GM19452 (cell line): ENCODE results near the gene PUM1.

Experiments used
- ATAC-seq: cut with Tn5 transposase; IDR thresholded peaks from one replicate; pipeline ENCODE4 v1.9.1; 2021; ENCODE audit not compliant: unreplicated experiment

Gene PUM1

GRCh38 chr1:30908316-30908695, 157.2 kb downstream of the PUM1 start:
- ATAC-seq, result no peak

DNA sequence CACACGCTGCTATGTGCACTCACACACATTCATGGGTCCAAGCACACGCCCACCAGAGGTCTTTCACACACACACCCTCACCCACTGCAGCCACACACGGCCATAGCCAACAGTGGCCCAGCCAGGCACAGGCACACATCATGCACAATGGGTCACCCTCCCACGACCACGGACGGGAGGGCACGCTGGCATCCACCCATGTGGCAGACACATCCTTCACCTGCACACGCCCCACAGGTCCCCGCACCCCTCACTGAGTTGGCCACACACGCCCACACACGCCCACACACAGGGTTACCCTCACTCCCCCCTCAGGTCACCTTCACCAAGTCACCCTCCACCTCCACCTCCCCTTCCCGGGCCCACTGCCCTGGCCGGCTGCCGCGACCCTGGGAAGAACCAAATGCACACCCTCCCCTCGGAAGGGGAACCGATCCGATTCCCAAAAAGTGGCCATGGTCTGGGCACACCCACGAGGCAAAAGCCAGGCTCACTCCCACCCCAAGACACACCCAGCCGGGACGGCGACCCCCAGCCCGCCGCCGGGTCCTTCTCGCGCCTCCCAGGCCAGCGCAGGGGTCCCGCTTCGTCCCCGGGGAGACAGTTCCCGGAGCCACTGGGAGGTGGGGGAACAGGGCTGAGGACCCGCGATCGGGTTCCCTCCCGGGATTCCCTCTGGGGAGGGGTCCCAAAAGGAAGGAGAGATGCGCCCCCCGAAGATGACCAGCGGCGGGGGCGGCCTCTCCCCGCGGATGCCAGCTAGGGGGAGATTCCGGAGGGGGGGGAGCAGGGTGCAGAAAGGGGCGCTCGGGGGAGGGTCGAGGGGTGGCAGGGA, 157.8 kb downstream of the PUM1 start:
- no peak for ATAC-seq

GRCh38 chr1:30906631-30907441, 158.7 kb downstream of the PUM1 start:
- no peak for ATAC-seq

- ATAC-seq, result no peak
Measured at GRCh38 chr1:30905916-30906620, 159.4 kb downstream of the PUM1 start.

GRCh38 chr1:30905403-30905802, 160.1 kb downstream of the PUM1 start:
- ATAC-seq, result no peak

- ATAC-seq, result no peak
Measured at GRCh38 chr1:30904962-30905335, 160.6 kb downstream of the PUM1 start.

DNA sequence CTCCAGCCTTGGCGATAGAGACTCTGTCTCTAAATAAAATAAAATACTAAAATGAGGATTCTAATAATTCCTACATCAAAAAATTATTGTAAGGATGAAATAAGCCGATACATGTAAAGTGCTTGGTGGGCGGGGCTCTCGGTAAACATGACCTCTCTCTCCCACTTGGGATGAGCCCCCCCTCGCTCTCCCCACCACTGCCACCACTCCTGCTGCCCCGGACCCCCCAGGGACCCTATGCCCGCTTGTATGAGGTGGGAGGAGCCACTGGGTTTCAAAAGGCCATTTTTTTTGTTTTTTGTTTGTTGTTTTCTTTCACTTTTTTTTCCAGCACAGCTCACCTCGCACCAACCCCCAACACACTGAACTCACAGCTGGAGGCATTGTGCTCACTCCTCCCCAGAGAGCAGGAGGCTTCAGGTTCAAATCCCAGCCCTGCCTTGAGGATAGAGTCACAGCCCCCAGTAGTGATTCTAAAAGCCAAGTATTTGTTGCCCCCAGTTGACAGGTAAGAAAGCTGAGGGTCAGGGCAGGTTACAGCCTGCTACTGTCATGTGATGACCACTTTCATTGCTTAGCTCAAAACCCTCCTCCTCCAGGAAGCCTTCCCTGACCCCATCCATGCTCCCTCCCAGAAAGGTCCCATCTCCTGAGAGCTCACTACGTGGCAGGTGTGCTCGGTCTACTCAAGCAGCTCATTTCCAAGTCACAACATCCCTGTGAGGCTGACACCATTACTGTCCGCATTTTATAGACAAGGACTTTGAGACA, 161.1 kb downstream of the PUM1 start:
- ATAC-seq, result no peak

DNA sequence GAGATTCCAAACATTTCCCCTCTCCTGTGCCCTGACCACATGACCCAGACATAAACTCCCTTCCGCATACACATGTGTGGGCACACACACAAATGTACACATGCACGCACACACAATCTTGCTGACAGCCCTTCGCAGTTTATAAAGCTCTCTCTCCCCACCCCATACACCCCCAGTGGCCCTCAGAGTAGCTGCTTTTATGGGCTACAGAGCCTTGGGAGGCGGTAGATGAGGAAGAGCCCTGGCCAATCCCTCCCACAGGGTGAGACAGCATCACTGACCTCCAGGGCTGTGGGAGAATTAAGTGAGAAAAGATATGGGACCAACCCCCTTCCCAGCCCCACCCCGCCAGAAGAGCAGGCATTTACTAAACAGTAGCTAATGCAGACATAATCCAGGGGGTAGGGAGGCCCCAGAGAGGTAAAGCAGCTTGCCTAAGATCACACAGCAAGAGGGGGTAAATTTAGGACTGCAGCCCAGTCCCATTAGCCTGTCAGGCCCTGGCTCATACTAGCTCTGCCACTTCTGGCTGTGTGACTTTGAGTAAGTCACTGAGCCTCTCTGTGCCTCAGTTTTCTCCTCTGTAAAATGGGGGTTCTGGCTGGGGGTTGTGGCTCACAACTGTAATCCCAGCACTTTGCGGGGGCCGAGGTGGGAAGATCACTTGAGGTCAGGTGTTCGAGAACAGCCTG, 162.0 kb downstream of the PUM1 start:
- ATAC-seq, result no peak

GRCh38 chr1:30902593-30903290, 162.8 kb downstream of the PUM1 start:
- no peak for ATAC-seq

- no peak for ATAC-seq
Measured at GRCh38 chr1:30901798-30902581, 163.5 kb downstream of the PUM1 start.

GRCh38 chr1:30900931-30901560, 164.5 kb downstream of the PUM1 start:
- no peak for ATAC-seq

DNA sequence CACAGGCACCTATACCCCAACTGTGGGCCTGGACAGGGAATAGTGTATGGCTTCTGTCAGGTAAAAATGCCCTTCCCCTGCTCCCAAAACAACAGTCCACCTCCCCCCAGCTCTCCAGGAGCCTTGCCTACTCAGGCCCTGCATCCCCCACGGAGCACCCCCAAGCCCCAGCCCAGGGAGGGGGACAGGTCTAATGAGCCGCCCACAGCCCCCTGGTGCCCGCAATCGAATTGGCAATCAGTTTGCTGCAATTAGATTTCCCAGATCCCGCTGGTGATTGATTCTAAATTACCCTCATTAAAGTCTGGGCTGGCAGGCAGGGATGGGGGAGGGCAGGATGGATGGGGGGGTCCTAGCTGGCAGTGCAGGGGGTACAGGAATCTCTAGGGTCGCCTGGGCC, 165.0 kb downstream of the PUM1 start:
- no peak for ATAC-seq

GRCh38 chr1:30899577-30900389, 165.7 kb downstream of the PUM1 start:
- no peak for ATAC-seq

GRCh38 chr1:30898031-30898815, 167.3 kb downstream of the PUM1 start:
- ATAC-seq, result no peak

DNA sequence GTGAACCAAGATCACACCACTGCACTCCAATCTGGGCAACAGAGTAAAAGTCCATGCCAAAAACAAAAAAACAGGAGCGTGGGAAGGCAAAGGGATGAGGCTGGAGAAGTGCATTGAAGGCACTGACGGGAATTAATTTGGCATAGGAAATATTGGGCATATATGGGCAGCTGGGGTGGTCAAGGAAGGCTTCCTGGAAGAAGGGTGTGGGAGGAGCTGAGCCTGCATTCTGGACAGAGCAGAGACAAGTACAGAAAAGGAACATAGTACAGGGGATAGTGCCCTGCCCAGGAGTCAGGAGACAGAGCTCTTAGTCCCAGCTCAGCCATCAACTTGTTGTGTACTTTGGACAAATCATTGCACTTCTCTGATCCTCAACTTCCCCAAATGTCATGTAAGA, 168.6 kb downstream of the PUM1 start:
- no peak for ATAC-seq

GRCh38 chr1:30895944-30896660, 169.4 kb downstream of the PUM1 start:
- ATAC-seq, result no peak
